Peyer's patch (tissue), 4 donors: ENCODE data around the gene TAAR8.

Source experiments
- POLR2A ChIP-seq, 2 donors: fragments of 450-650 bp; IDR thresholded peaks; one replicate each; pipeline ENCODE4 v1.5.1; 2017; ENCODE audit warnings: antibody characterized with exemption in 2 of 2, mild to moderate bottlenecking in 2 of 2, moderate library complexity in 2 of 2
- TF ChIP-seq, protein P1 (sequence below), 6 experiments: fragments of 450-650 bp in 4 of 6; fragments of 200-600 bp in 2 of 6; sonication (generic) in 1 of 6; IDR thresholded peaks; one replicate each; pipeline ENCODE4 v1.5.1; 2017 to 2019; ENCODE audit warnings: antibody characterized with exemption in 6 of 6, mild to moderate bottlenecking in 3 of 6, moderate library complexity in 1 of 6

- TF ChIP-seq, protein P1, sequence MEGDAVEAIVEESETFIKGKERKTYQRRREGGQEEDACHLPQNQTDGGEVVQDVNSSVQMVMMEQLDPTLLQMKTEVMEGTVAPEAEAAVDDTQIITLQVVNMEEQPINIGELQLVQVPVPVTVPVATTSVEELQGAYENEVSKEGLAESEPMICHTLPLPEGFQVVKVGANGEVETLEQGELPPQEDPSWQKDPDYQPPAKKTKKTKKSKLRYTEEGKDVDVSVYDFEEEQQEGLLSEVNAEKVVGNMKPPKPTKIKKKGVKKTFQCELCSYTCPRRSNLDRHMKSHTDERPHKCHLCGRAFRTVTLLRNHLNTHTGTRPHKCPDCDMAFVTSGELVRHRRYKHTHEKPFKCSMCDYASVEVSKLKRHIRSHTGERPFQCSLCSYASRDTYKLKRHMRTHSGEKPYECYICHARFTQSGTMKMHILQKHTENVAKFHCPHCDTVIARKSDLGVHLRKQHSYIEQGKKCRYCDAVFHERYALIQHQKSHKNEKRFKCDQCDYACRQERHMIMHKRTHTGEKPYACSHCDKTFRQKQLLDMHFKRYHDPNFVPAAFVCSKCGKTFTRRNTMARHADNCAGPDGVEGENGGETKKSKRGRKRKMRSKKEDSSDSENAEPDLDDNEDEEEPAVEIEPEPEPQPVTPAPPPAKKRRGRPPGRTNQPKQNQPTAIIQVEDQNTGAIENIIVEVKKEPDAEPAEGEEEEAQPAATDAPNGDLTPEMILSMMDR (IDR thresholded peaks at IDR 0.05), result no peak
- TF ChIP-seq POLR2A (IDR thresholded peaks at IDR 0.05), result no peak
These were observed 16.7 kb downstream of the TAAR8 start for GRCh38 chr6:132569170-132569569.
